ENCODE measurements around the gene OR5T2. TPM values are rescaled to one million over a fixed set of nuclear protein-coding genes. Genes with fewer than 3 reads are reported as not detected.

Gene OR5T2
- total RNA-seq, 1 experiment from 2014 or later, result not detected

- Mint-ChIP-seq H3K4me1 (no peaks in the 10 kb centered on the region; the same call in 1 of the 2 replicates), H3K27me3 (ENCODE audit: low read depth) (no peaks in the 10 kb centered on the region; the same call in 1 of the 2 replicates), H3K9me3 (peaks cover 48% of the 10 kb centered on the region), H3K4me3 (no peak overlapping the region), H3K36me3 (peaks cover 15% of the 10 kb centered on the region), H3K27ac (no peak overlapping the region)
- TF ChIP-seq ETV6 (CRISPR knock-in tag; IDR thresholded peaks at IDR 0.05), result no peak
- no peak for TF ChIP-seq TP53 (CRISPR knock-in tag; IDR thresholded peaks at IDR 0.05)
- TF ChIP-seq JAZF1 (CRISPR knock-in tag; IDR thresholded peaks at IDR 0.05), result no peak
- TF ChIP-seq MYBL2 (CRISPR knock-in tag; IDR thresholded peaks at IDR 0.05), result no peak
- TF ChIP-seq, protein P1, sequence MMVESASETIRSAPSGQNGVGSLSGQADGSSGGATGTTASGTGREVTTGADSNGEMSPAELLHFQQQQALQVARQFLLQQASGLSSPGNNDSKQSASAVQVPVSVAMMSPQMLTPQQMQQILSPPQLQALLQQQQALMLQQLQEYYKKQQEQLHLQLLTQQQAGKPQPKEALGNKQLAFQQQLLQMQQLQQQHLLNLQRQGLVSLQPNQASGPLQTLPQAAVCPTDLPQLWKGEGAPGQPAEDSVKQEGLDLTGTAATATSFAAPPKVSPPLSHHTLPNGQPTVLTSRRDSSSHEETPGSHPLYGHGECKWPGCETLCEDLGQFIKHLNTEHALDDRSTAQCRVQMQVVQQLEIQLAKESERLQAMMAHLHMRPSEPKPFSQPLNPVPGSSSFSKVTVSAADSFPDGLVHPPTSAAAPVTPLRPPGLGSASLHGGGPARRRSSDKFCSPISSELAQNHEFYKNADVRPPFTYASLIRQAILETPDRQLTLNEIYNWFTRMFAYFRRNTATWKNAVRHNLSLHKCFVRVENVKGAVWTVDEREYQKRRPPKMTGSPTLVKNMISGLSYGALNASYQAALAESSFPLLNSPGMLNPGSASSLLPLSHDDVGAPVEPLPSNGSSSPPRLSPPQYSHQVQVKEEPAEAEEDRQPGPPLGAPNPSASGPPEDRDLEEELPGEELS (CRISPR knock-in tag; IDR thresholded peaks at IDR 0.05), result no peak
- no peak for TF ChIP-seq ESRRA (CRISPR knock-in tag; IDR thresholded peaks at IDR 0.05; ENCODE audit: borderline replicate concordance)
- no peak for TF ChIP-seq EMX1 (CRISPR knock-in tag; IDR thresholded peaks at IDR 0.05)
- TF ChIP-seq FOXJ3 (CRISPR knock-in tag; IDR thresholded peaks at IDR 0.05; ENCODE audit: borderline replicate concordance), result no peak
- no peak for TF ChIP-seq ZNF138 (CRISPR knock-in tag; conservative IDR thresholded peaks at IDR 0.05)
- TF ChIP-seq TCF7 (CRISPR knock-in tag; IDR thresholded peaks at IDR 0.05; ENCODE audit: low read depth), result no peak
- no peak for TF ChIP-seq ZNF423 (CRISPR knock-in tag; IDR thresholded peaks at IDR 0.05)
- TF ChIP-seq ZBTB43 (CRISPR knock-in tag; IDR thresholded peaks at IDR 0.05), result no peak
- TF ChIP-seq ELF4 (CRISPR knock-in tag; IDR thresholded peaks at IDR 0.05; ENCODE audit: low read depth), result no peak
- DNase-seq (ENCODE audit: low spot score) (no peak), ATAC-seq (no peak)
- CTCF ChIA-PET, result no interaction called here
- POLR2A ChIA-PET, result no interaction called here
Measured at GRCh38 chr11:56214537-56214936, 19.5 kb downstream of the OR5T2 start.

- peaks cover 22% of the 10 kb centered on the region for H3K9me3 Mint-ChIP-seq
- H3K4me1 Mint-ChIP-seq, result no peaks in the 10 kb centered on the region
- ChIA-PET CTCF (no interaction called here), POLR2A (no interaction called here)
- no peak overlapping the region for H3K27ac Mint-ChIP-seq
- DNase-seq (ENCODE audit: low spot score) (no peak), ATAC-seq (no peak)
- H3K4me3 Mint-ChIP-seq, result no peak overlapping the region
- no peaks in the 10 kb centered on the region for H3K27me3 Mint-ChIP-seq (ENCODE audit: low read depth)
- H3K36me3 Mint-ChIP-seq, result no peaks in the 10 kb centered on the region
- TF ChIP-seq NR2C2 (CRISPR knock-in tag; IDR thresholded peaks at IDR 0.05) (no peak), NFE2L1 (CRISPR knock-in tag; IDR thresholded peaks at IDR 0.05) (no peak), ZNF232 (CRISPR knock-in tag; IDR thresholded peaks at IDR 0.05) (no peak), OVOL2 (CRISPR knock-in tag; IDR thresholded peaks at IDR 0.05; ENCODE audit: borderline replicate concordance) (no peak), CREM (CRISPR knock-in tag; IDR thresholded peaks at IDR 0.05) (no peak), ZNF416 (CRISPR knock-in tag; IDR thresholded peaks at IDR 0.05) (no peak), CBFB (CRISPR knock-in tag; IDR thresholded peaks at IDR 0.05; ENCODE audit: low read depth) (no peak), USF1 (CRISPR knock-in tag; IDR thresholded peaks at IDR 0.05) (no peak), ATF3 (CRISPR knock-in tag; conservative IDR thresholded peaks at IDR 0.05) (no peak), HMGA2 (CRISPR knock-in tag; IDR thresholded peaks at IDR 0.05) (no peak), STAT6 (CRISPR knock-in tag; conservative IDR thresholded peaks at IDR 0.05; ENCODE audit: low read depth) (no peak)
- TF ChIP-seq, protein P2, sequence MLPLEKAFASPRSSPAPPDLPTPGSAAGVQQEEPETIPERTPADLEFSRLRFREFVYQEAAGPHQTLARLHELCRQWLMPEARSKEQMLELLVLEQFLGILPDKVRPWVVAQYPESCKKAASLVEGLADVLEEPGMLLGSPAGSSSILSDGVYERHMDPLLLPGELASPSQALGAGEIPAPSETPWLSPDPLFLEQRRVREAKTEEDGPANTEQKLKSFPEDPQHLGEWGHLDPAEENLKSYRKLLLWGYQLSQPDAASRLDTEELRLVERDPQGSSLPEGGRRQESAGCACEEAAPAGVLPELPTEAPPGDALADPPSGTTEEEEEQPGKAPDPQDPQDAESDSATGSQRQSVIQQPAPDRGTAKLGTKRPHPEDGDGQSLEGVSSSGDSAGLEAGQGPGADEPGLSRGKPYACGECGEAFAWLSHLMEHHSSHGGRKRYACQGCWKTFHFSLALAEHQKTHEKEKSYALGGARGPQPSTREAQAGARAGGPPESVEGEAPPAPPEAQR (CRISPR knock-in tag; IDR thresholded peaks at IDR 0.05), result no peak
Measured at GRCh38 chr11:56207790-56208189, 26.3 kb downstream of the OR5T2 start.
